H1 (cell line): ENCODE data around the gene DCDC1. TPM values are rescaled to one million over a fixed set of nuclear protein-coding genes. Genes with fewer than 3 reads are reported as not detected.

ENCODE experiments used
- CHD1 ChIP-seq: IDR thresholded peaks from 2 replicates; pipeline ENCODE4 v1.6.1; 2012; ENCODE audit warnings: low read depth, low read length, improper control_type of control experiment
- MAX ChIP-seq: IDR thresholded peaks from 2 replicates; pipeline ENCODE4 v1.6.1; 2012; ENCODE audit warnings: inconsistent platforms
- NANOG ChIP-seq: IDR thresholded peaks from 2 replicates; pipeline ENCODE4 v1.6.1; 2011; ENCODE audit warnings: low read length, low read depth, mild to moderate bottlenecking, inconsistent platforms; ENCODE audit not compliant: insufficient read depth, poor library complexity, severe bottlenecking
- RAD21 ChIP-seq, 2 experiments: IDR thresholded peaks in 1 of 2; conservative IDR thresholded peaks in 1 of 2; 2 replicates each; pipeline ENCODE4 v1.6.1; 2011; ENCODE audit warnings: low read depth in 2 of 2, low read length in 2 of 2, improper control_type of control experiment in 1 of 2, inconsistent platforms in 1 of 2, mild to moderate bottlenecking in 1 of 2, moderate library complexity in 1 of 2
- SP2 ChIP-seq: IDR thresholded peaks from 2 replicates; pipeline ENCODE4 v1.6.1; 2012; ENCODE audit warnings: mild to moderate bottlenecking, low read length, inconsistent platforms
- SRF ChIP-seq: IDR thresholded peaks from 2 replicates; pipeline ENCODE4 v1.6.1; 2011; ENCODE audit warnings: mild to moderate bottlenecking, low read depth, low read length, moderate library complexity
- YY1 ChIP-seq: IDR thresholded peaks from 2 replicates; pipeline ENCODE4 v1.6.1; 2011; ENCODE audit warnings: low read depth, mild to moderate bottlenecking, low read length
- polyA plus RNA-seq, 7 experiments: library from polyadenylated mRNA; depleted of rRNA in 3 of 7; stranded (reverse) in 5 of 7; unstranded in 2 of 7; fragments of >200 nt in 5 of 7; fragments of 200-250 nt in 2 of 7; gene quantifications; 1 replicate in 5 of 7; 2 replicates in 1 of 7; 4 replicates in 1 of 7; pipeline versions ENCODE4 v1.2.1 to v1.2.3, GENCODE V29; 2011 to 2013; ENCODE audit warnings: missing spikeins in 2 of 7, mixed read lengths in 2 of 7
- total RNA-seq: library from RNA; stranded (reverse); fragmentation: NEBNext Ultra II Directional; extraction: Animal tissue kit (Norgen Biotek cat#: 25700); gene quantifications from 2 replicates; pipeline ENCODE4 v1.2.1, GENCODE V29; 2021

Gene DCDC1
- total and polyA plus RNA-seq, 2 of the 8 experiments (the other 6 are each of a cell fraction or from before 2014, with no cell fraction given) = 0.15 to 0.56 TPM

GRCh38 chr11:31150841-31151240 lies 218.7 kb downstream of the DCDC1 start (continued):
- no peak for TF ChIP-seq NANOG
- no peak for TF ChIP-seq RAD21 (IDR thresholded peaks at IDR 0.05 in 1 of 2, conservative IDR thresholded peaks at IDR 0.05 in 1 of 2; ENCODE audit: low read depth in 2 of 2, low read length in 2 of 2)
- TF ChIP-seq SP2 = no peak
- no peak for TF ChIP-seq YY1
- no peak for TF ChIP-seq MAX
- no peak for TF ChIP-seq CHD1
- TF ChIP-seq SRF = no peak
- TF ChIP-seq, all 59 proteins: peak for 0
